ENCODE measurements around the gene IFI27.

DNA sequence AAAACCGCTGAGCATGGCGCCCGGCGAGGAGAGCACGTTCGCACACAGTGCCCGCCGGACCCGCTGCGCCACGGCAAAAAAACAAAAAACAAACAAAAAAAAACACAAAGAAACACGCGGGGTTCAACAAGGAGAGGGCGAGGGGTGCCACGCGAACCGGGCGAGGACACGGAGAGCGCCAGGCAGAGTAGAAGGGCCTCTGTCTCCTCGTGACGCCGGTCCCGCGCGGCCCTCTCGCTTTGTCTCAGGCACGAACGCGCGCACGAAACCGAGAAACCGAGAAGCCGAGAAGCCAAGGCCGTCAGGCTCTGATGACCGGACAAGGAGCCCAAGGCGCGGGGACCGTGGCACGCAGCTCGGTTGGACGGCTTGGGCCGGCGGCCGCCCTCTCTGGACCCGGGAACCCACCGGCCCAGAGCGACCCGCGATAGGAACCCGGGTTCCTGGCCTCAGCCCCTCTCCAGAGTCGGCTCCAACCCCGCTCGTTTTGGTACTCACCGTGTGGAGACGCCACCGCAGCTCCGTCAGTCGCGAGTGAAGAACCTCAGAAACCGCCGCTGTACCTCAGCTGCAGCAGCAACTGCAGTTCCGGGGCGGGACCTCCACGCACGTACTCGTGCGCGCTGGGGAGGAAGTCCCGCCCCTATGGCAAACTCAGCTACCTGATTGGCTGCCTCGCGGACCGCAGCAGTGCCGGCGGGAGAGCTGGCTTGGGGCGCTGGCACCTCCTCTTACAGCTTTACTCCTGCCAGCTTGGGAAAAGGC lies 29.7 kb upstream of the IFI27 start, which contains the start of the genes DDX24 and IFI27L1:
- TF ChIP-seq, protein P1, sequence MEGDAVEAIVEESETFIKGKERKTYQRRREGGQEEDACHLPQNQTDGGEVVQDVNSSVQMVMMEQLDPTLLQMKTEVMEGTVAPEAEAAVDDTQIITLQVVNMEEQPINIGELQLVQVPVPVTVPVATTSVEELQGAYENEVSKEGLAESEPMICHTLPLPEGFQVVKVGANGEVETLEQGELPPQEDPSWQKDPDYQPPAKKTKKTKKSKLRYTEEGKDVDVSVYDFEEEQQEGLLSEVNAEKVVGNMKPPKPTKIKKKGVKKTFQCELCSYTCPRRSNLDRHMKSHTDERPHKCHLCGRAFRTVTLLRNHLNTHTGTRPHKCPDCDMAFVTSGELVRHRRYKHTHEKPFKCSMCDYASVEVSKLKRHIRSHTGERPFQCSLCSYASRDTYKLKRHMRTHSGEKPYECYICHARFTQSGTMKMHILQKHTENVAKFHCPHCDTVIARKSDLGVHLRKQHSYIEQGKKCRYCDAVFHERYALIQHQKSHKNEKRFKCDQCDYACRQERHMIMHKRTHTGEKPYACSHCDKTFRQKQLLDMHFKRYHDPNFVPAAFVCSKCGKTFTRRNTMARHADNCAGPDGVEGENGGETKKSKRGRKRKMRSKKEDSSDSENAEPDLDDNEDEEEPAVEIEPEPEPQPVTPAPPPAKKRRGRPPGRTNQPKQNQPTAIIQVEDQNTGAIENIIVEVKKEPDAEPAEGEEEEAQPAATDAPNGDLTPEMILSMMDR (IDR thresholded peaks at IDR 0.05): no peak
- TF ChIP-seq REST (IDR thresholded peaks at IDR 0.05; ENCODE audit: insufficient read depth in 1 of 2, low read depth in 2 of 2, low read length in 1 of 2) (no peak), POLR2AphosphoS5 (IDR thresholded peaks at IDR 0.05; ENCODE audit: low read depth, low read length) (peak; percentile 70), SIN3A (IDR thresholded peaks at IDR 0.05; ENCODE audit: borderline replicate concordance, insufficient read depth, low read depth, low read length) (no peak)

Data from Panc1 (cell line).